ENCODE data around the gene AKAP7.

The AKAP7 gene

GRCh38 chr6:131205481-131206244 lies 70.4 kb downstream of the AKAP7 start:
- TF ChIP-seq Cebpa-rat (IDR thresholded peaks at IDR 0.05): no peak
- Histone ChIP-seq H3K4me3 (no peak overlapping the region), H3K36me3 (peaks cover 0 to 6% (median 0%) of the 10 kb centered on the region in 11 experiments; a peak in 2 of 22 replicates), H3K4me1 (peaks cover 0 to 12% (median 6%) of the 10 kb centered on the region in 10 experiments; a peak in 12 of 20 replicates), H4K20me1 (no peaks in the 10 kb centered on the region), H3K27me3 (no peaks in the 10 kb centered on the region), H3K27ac (no peak overlapping the region), H3K4me2 (no peak overlapping the region), H3K9me3 (replicated peaks in 1 of 11) (peaks cover 0 to 11% (median 3%) of the 10 kb centered on the region in 11 experiments; a peak in 2 of 22 replicates), H3K9ac (no peak overlapping the region)

DNA sequence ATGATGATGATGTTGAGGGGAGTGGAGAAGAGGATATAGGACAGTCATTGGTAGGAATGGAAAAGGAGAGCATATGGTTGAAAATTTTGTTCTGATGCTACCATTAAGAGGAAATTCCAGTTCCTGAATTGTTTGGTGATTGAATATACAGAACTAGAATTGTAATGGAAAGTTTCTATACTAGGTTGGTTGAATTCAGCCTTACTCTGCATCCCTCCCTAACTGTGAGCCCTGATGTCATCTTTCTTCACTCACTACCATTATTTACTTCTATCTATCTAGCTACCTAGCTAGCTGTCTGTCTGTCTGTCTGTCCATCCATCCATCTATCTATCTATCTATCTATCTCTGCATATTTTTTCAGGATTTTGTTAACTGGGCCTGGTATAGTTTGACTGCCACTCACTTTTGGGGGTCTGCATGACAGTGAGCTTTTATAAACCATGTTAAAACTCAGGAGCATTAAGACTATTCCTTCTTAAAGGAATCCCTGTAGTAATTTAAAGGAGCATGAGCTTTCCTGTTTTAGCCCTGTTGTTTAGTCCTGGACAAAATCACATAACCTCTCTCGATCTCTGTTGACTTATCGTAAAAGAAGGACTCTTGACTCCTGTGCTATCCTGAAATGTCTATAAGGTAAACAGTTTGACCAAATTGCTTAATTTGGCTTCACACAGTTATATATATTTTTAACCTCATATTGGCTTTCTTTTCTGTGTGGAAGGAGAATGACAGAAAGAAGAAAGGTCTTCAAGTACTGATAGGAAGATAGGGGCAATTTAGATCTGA lies 71.4 kb downstream of the AKAP7 start:
- H3K27me3 ChIP-seq: no peaks in the 10 kb centered on the region
- H4K20me1 ChIP-seq: no peaks in the 10 kb centered on the region
- no peak overlapping the region for H3K27ac ChIP-seq
- H3K36me3 ChIP-seq: peaks cover 0 to 6% (median 0%) of the 10 kb centered on the region in 11 experiments; a peak in 2 of 22 replicates
- no peak overlapping the region for H3K9ac ChIP-seq
- no peak overlapping the region for H3K4me3 ChIP-seq
- peaks cover 0 to 6% (median 0%) of the 10 kb centered on the region in 10 experiments; a peak in 1 of 20 replicates for H3K4me1 ChIP-seq
- no peak overlapping the region for H3K4me2 ChIP-seq
- H3K9me3 ChIP-seq (replicated peaks in 1 of 11): peaks cover 0 to 11% (median 3%) of the 10 kb centered on the region in 11 experiments; a peak in 2 of 22 replicates
- TF ChIP-seq Cebpa-rat (IDR thresholded peaks at IDR 0.05): no peak

DNA sequence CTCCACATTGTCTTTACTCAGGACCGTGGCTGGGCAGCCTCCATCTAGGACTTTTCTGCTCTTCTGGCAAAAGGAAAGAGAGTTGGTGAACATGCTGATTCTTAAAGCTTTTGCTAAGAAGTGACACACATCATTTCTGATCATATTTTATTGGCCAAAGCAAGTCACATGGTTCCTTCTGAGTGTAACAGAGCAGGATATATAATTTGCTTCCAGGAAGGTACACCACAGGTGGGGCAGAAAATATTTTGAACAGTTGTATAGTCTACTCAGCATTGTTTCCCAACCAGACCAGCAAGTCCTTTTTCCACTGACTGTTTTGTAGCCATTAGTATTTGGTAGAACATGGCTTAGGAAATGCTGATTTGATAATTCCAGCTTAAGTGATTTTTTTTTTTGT lies 73.5 kb downstream of the AKAP7 start:
- Histone ChIP-seq H3K9me3 (replicated peaks in 1 of 11) (peaks cover 0 to 11% (median 0%) of the 10 kb centered on the region in 11 experiments; a peak in 2 of 22 replicates), H3K9ac (no peak overlapping the region), H3K27me3 (no peaks in the 10 kb centered on the region), H3K4me3 (no peak overlapping the region), H3K4me1 (peaks cover 0 to 15% (median 3%) of the 10 kb centered on the region in 10 experiments; a peak in 10 of 20 replicates), H3K27ac (no peak overlapping the region), H4K20me1 (no peaks in the 10 kb centered on the region), H3K36me3 (peaks cover 0 to 6% (median 0%) of the 10 kb centered on the region in 11 experiments; a peak in 2 of 22 replicates), H3K4me2 (no peak overlapping the region)
- no peak for TF ChIP-seq Cebpa-rat (IDR thresholded peaks at IDR 0.05)

DNA sequence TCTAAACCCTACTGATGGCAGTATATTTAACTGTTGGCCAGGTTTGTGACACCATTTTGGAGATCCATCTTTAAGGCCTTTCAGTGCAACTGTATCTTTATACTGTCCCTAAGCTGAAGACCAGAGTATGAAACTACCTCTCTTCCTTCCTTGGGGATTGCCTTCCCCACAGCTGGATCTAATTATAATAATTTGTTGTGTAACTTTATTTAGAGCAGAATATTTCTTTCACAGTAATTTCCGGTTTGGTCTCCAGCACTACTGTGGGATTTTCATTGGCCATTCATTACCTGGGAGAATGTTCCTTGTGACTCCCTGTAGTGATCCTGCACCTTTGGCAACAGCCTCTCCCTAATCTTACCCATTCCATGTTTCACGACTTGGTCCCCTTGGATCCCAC lies 75.2 kb downstream of the AKAP7 start:
- Histone ChIP-seq H3K9ac (no peak overlapping the region), H3K4me2 (peak overlapping the region in 1 of 11 experiments; percentile 15; a peak in 1 of 22 replicates), H3K9me3 (replicated peaks in 1 of 11) (peaks cover 0 to 11% (median 0%) of the 10 kb centered on the region in 11 experiments; a peak in 2 of 22 replicates), H3K4me3 (no peak overlapping the region), H3K27me3 (no peaks in the 10 kb centered on the region), H4K20me1 (no peaks in the 10 kb centered on the region), H3K27ac (no peak overlapping the region), H3K4me1 (peaks cover 0 to 17% (median 3%) of the 10 kb centered on the region in 10 experiments; a peak in 10 of 20 replicates), H3K36me3 (peaks cover 0 to 6% (median 0%) of the 10 kb centered on the region in 11 experiments; a peak in 2 of 22 replicates)
- no peak for TF ChIP-seq Cebpa-rat (IDR thresholded peaks at IDR 0.05)

DNA sequence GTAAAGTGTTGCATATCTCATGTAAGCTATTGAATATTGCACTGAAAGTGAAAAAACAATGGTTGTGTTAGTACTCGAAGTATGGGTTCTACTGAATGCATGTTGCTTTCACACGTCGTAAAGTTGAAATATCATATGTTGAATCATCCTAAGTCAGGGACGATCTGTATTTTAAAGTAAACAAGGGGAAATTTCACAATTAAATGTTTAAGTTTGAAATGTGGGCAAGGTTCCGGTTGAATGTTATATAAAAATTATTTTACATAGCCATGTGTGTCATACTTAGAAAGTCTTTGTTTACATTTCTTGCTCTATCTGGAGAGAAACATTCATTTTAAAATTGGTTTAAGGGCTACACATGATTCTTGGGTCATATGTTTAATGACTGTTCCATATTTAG lies 76.8 kb downstream of the AKAP7 start:
- Histone ChIP-seq H4K20me1 (no peaks in the 10 kb centered on the region), H3K36me3 (peaks cover 0 to 6% (median 0%) of the 10 kb centered on the region in 11 experiments; a peak in 2 of 22 replicates), H3K9ac (no peak overlapping the region), H3K9me3 (replicated peaks in 1 of 11) (peaks cover 0 to 11% (median 0%) of the 10 kb centered on the region in 11 experiments; a peak in 2 of 22 replicates), H3K4me1 (peaks cover 0 to 17% (median 3%) of the 10 kb centered on the region in 10 experiments; a peak in 10 of 20 replicates), H3K27ac (no peak overlapping the region), H3K4me3 (no peak overlapping the region), H3K27me3 (no peaks in the 10 kb centered on the region), H3K4me2 (no peak overlapping the region)
- TF ChIP-seq Cebpa-rat (IDR thresholded peaks at IDR 0.05): no peak

DNA sequence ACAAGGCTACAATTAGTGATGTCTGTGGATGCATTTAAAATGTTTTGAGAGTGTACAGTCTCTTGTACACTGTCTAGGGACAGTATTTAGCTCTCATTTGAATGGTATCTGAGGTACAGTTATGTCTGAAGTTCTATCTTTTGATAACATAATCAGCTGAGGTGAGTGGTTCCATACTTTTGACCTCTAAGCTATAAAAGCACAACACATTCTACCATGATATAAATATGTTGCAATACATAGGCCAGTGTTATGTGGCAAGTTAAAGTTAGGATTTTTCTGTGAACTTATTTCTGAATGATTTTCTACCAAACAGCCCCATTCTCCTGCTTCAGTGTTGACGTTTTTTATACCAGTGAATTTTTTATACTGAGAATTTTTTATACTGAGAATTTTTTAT lies 77.6 kb downstream of the AKAP7 start:
- peaks cover 0 to 6% (median 0%) of the 10 kb centered on the region in 11 experiments; a peak in 2 of 22 replicates for H3K36me3 ChIP-seq
- H3K4me1 ChIP-seq: peaks cover 0 to 11% (median 3%) of the 10 kb centered on the region in 10 experiments; a peak in 10 of 20 replicates
- no peak overlapping the region for H3K9ac ChIP-seq
- H3K4me2 ChIP-seq: peak overlapping the region in 2 of 11 experiments; percentile 5 to 47; a peak in 2 of 22 replicates
- H4K20me1 ChIP-seq: no peaks in the 10 kb centered on the region
- 0 out of 22 replicates have a peak, but pooled peaks of 1 of the 11 experiments have one; percentile 10 for TF ChIP-seq Cebpa-rat (IDR thresholded peaks at IDR 0.05)
- no peaks in the 10 kb centered on the region for H3K27me3 ChIP-seq
- H3K4me3 ChIP-seq: no peak overlapping the region
- peaks cover 0 to 11% (median 0%) of the 10 kb centered on the region in 11 experiments; a peak in 2 of 22 replicates for H3K9me3 ChIP-seq (replicated peaks in 1 of 11)
- H3K27ac ChIP-seq: no peak overlapping the region

DNA sequence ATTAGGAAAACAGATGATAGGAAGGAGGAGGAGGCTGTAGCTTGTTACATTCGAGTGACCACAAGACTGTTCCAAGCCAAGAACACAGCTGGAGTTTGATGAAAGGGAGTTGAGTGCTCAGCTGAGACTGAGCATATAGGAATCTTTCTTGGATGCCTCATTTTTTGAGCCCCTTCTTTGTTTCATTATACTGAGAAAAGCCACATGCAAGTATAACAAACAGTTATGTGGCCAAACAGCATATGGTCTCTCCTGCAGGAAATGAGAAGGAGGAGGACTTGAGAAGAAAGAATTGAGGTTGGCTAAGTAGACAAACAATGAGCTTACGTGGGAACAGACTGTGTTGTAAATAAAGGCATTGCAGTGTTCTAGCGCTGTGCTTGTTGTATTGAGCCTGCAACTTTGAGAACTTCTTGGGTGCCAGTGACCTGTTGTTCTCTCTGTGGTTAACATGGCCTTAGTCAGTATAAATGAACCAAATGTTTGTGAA lies 78.3 kb downstream of the AKAP7 start:
- Histone ChIP-seq H4K20me1 (no peaks in the 10 kb centered on the region), H3K27me3 (no peaks in the 10 kb centered on the region), H3K36me3 (peaks cover 0 to 5% (median 0%) of the 10 kb centered on the region in 11 experiments; a peak in 2 of 22 replicates), H3K4me3 (no peak overlapping the region), H3K9me3 (replicated peaks in 1 of 11) (peaks cover 0 to 10% (median 0%) of the 10 kb centered on the region in 11 experiments; a peak in 2 of 22 replicates), H3K27ac (no peak overlapping the region), H3K4me2 (peak overlapping the region in 6 of 11 experiments; percentile 5 to 47 (median 31); a peak in 8 of 22 replicates), H3K4me1 (peaks cover 0 to 11% (median 3%) of the 10 kb centered on the region in 10 experiments; a peak in 10 of 20 replicates), H3K9ac (no peak overlapping the region)
- TF ChIP-seq Cebpa-rat (IDR thresholded peaks at IDR 0.05): no peak

- no peaks in the 10 kb centered on the region for H4K20me1 ChIP-seq
- no peaks in the 10 kb centered on the region for H3K36me3 ChIP-seq
- no peak overlapping the region for H3K4me3 ChIP-seq
- peaks cover 0 to 11% (median 3%) of the 10 kb centered on the region in 10 experiments; a peak in 10 of 20 replicates for H3K4me1 ChIP-seq
- no peak overlapping the region for H3K27ac ChIP-seq
- H3K4me2 ChIP-seq: no peak overlapping the region
- no peak for TF ChIP-seq Cebpa-rat (IDR thresholded peaks at IDR 0.05)
- H3K9ac ChIP-seq: no peak overlapping the region
- no peaks in the 10 kb centered on the region for H3K9me3 ChIP-seq (replicated peaks in 1 of 11)
- H3K27me3 ChIP-seq: no peaks in the 10 kb centered on the region
Measured at GRCh38 chr6:131215219-131215618, 80.0 kb downstream of the AKAP7 start.
